Omental fat pad (tissue), 4 donors: ENCODE data around the gene DNAH6. TPM values are rescaled to one million over a fixed set of nuclear protein-coding genes. Genes with fewer than 3 reads are reported as not detected.
"Not testable (repeated sequence)": the region's sequence is repeated elsewhere in the genome, so short reads cannot be mapped to it uniquely, and the experiment has no call there.

ENCODE experiments used
- ATAC-seq: fragments of 150-250 bp; one replicate; pipeline ENCODE4 v1.9.1; 2016; ENCODE audit warnings: mild to moderate bottlenecking, moderate library complexity; ENCODE audit not compliant: low FRiP score
- DNase-seq: peaks from one replicate; pipeline ENCODE4 v3.0.0-alpha.2; 2019; ENCODE audit warnings: low spot score
- CTCF ChIP-seq, 3 donors: fragments of 450-650 bp; IDR thresholded peaks; one replicate each; pipeline ENCODE4 v1.5.1; 2016 to 2017; ENCODE audit warnings: antibody characterized with exemption in 3 of 3, mild to moderate bottlenecking in 3 of 3, moderate library complexity in 2 of 3
- total RNA-seq, 4 donors: library from RNA; depleted of rRNA; stranded (reverse); fragments of >200 nt; gene quantifications; one replicate each; pipeline ENCODE4 v1.1.0, GENCODE V29; 2016

The DNAH6 gene
- total RNA-seq, 4 donors from 2014 or later = 0.16 to 1.6 (median 1.2) TPM

- DNase-seq = no peak
- no peak for TF ChIP-seq CTCF (IDR thresholded peaks at IDR 0.05)
- ATAC-seq = no peak
Measured at GRCh38 chr2:84757648-84758047, 241.3 kb downstream of the DNAH6 start.

GRCh38 chr2:84766791-84767190, 250.5 kb downstream of the DNAH6 start:
- DNase-seq (no peak), ATAC-seq (no peak)
- no peak for TF ChIP-seq CTCF (IDR thresholded peaks at IDR 0.05)

- no peak for ATAC-seq
- no peak for TF ChIP-seq CTCF (IDR thresholded peaks at IDR 0.05)
- no peak for DNase-seq
Measured at GRCh38 chr2:84768840-84769239, 252.5 kb downstream of the DNAH6 start.

GRCh38 chr2:84770280-84770679, 254.0 kb downstream of the DNAH6 start:
- ATAC-seq (no peak), DNase-seq (no peak)
- no peak for TF ChIP-seq CTCF (IDR thresholded peaks at IDR 0.05)

- TF ChIP-seq CTCF (IDR thresholded peaks at IDR 0.05) = no peak
- DNase-seq = no peak
- no peak for ATAC-seq
Measured at GRCh38 chr2:84771251-84771650, 255.0 kb downstream of the DNAH6 start.

GRCh38 chr2:84773562-84773961, 257.3 kb downstream of the DNAH6 start:
- DNase-seq, ATAC-seq: not testable (repeated sequence)

GRCh38 chr2:84776011-84776410, 259.7 kb downstream of the DNAH6 start:
- ATAC-seq (no peak), DNase-seq (no peak)
- no peak for TF ChIP-seq CTCF (IDR thresholded peaks at IDR 0.05)
